Pancreas (tissue), 10 donors: ENCODE measurements around the gene FEM1B. TPM values are rescaled to one million over a fixed set of nuclear protein-coding genes. Genes with fewer than 3 reads are reported as not detected.

Experiments used
- ATAC-seq, 4 donors: fragments of 200-7000 bp; cut with Tn5 transposase; one replicate each; pipeline versions ENCODE4 v1.8.0 to v1.9.1; 2020; ENCODE audit warnings: mild to moderate bottlenecking in 4 of 4, moderate library complexity in 4 of 4
- DNase-seq, 6 donors: peaks; one replicate each; pipeline ENCODE4 v3.0.0-alpha.2; 2020
- FAIRE-seq: peaks from 2 replicates; lab custom pipeline; 2012; peaks lifted over from hg19 to GRCh38; lab: Jason Lieb, UNC
- H3K27ac ChIP-seq, 4 donors: fragments of 200-600 bp; sonication (generic); 1 replicate in 3 of 4; 2 replicates in 1 of 4; pipeline versions ENCODE4 v1.5.0 to v1.8.0; 2020
- H3K27me3 ChIP-seq, 4 donors: fragments of 200-600 bp; one replicate each; pipeline ENCODE4 v1.8.0; 2021
- H3K36me3 ChIP-seq, 3 donors: fragments of 200-600 bp; sonication (generic) in 1 of 3; one replicate each; pipeline versions ENCODE4 v1.5.0 to v1.8.0; 2020 to 2021
- H3K4me1 ChIP-seq, 3 donors: fragments of 200-600 bp; one replicate each; pipeline ENCODE4 v1.8.0; 2021
- H3K4me3 ChIP-seq, 4 donors: fragments of 200-600 bp; sonication (generic) in 2 of 4; one replicate each; pipeline versions ENCODE4 v1.5.0 to v1.8.0; 2020 to 2021
- H3K9me3 ChIP-seq, 4 donors: fragments of 200-600 bp; one replicate each; pipeline ENCODE4 v1.8.0; 2021
- CTCF ChIP-seq, 4 donors: fragments of 200-600 bp; sonication (generic) in 3 of 4; IDR thresholded peaks; one replicate each; pipeline versions ENCODE4 v1.5.0 to v1.8.0; 2021; ENCODE audit warnings: antibody characterized with exemption in 4 of 4
- WGBS, 2 donors: extraction: QIAGEN DNeasy Blood & Tissue Kit; methylation state at CpG; one replicate each; pipeline ENCODE4 v1.1.7; 2013; 5-methylcytosine and 5-hydroxymethylcytosine counted together
- intact Hi-C, 3 donors: fragments of 100-400 bp; cut with DNase I; formaldehyde crosslinking; loops; one replicate each; pipeline versions ENCODE4 v1.11.1 to v1.14.2; 2022
- polyA plus RNA-seq, 2 donors: library from polyadenylated mRNA; stranded (reverse); fragments of 200-250 nt; gene quantifications; one replicate each; pipeline ENCODE4 v1.2.3, GENCODE V29; 2013
- total RNA-seq, 6 donors: library from RNA; stranded (reverse); fragmentation: NEBNext Ultra II Directional in 4 of 6; extraction: Animal tissue kit (Norgen Biotek cat#: 25700) in 4 of 6; gene quantifications; one replicate each; pipeline versions ENCODE4 v1.2.1 to v1.2.4, GENCODE V29; 2021 to 2023
- donor health status: healthy with polysubstance abuse.
- donor health status: DM: no; HTN: no; CAD: no; lungs with moderate emphysema.
- donor health status: DM: no; HTN: no; CAD: no.
- donor health status: control.
- donor health status: control.
- donor health status: Bipolar disorder and iron deficiency.
- donor health status: DM: yes; HTN: yes; CAD: no.
- donor health status: DM: no; HTN: no; CAD: no.
- donor health status: DM: no; HTN: no; CAD: no.
- donor health status: DM: yes; HTN: yes; CAD: no.

Gene FEM1B
- total and polyA plus RNA-seq, 8 donors, result 3.5 to 25.4 (median 13.6) TPM

- no peak for FAIRE-seq
- intact Hi-C loops, result loop anchor here in 1 of 3 donors (10.0 kb wide), 1 partner anchor 76 kb away; no protein-coding TSS in a partner anchor
- 75 to 76% methylated on average over 3 of the region's 3 CpGs for WGBS, 2 donors
These were observed 31.5 kb downstream of the FEM1B start for GRCh38 chr15:68309024-68309423.

GRCh38 chr15:68310178-68310803 lies 32.7 kb downstream of the FEM1B start:
- intact Hi-C loops, result no loop called here
- DNase-seq (peak in 5 of 6 donors; percentile 52 to 88 (median 72)), ATAC-seq (peak; percentile 68 to 86 (median 82)), FAIRE-seq (no peak)
- Histone ChIP-seq H3K27ac (peak overlapping the region; percentile 26 to 62 (median 46)), H3K27me3 (no peaks in the 10 kb centered on the region), H3K36me3 (no peaks in the 10 kb centered on the region), H3K4me3 (no peak overlapping the region), H3K4me1 (peaks cover 5 to 12% (median 7%) of the 10 kb centered on the region in 3 donors), H3K9me3 (no peaks in the 10 kb centered on the region)
- 27 to 29% methylated on average over 7 of the region's 7 CpGs for WGBS, 2 donors
- TF ChIP-seq CTCF (IDR thresholded peaks at IDR 0.05), result no peak

More at GRCh38 chr15:68309024-68309423, 31.5 kb downstream of the FEM1B start:
- no peaks in the 10 kb centered on the region for H3K27me3 ChIP-seq
- DNase-seq (no peak), ATAC-seq (no peak)
- no peak for TF ChIP-seq CTCF (IDR thresholded peaks at IDR 0.05)
- H3K36me3 ChIP-seq, result no peaks in the 10 kb centered on the region
- H3K27ac ChIP-seq, result no peak overlapping the region
- H3K4me3 ChIP-seq, result no peak overlapping the region
- H3K9me3 ChIP-seq, result no peaks in the 10 kb centered on the region
- peaks cover 5 to 12% (median 7%) of the 10 kb centered on the region in 3 donors for H3K4me1 ChIP-seq

- Histone ChIP-seq H3K9me3 (no peaks in the 10 kb centered on the region), H3K4me1 (peaks cover 5 to 12% (median 7%) of the 10 kb centered on the region in 3 donors), H3K27ac (peak overlapping the region; percentile 26 to 62 (median 46)), H3K36me3 (no peaks in the 10 kb centered on the region), H3K27me3 (no peaks in the 10 kb centered on the region), H3K4me3 (no peak overlapping the region)
- no peak for TF ChIP-seq CTCF (IDR thresholded peaks at IDR 0.05)
- FAIRE-seq (no peak), ATAC-seq (peak in 3 of 4 donors; percentile 3 to 7 (median 4)), DNase-seq (peak in 1 of 6 donors; percentile 53)
- 65 to 71% methylated on average over 22 of the region's 22 CpGs for WGBS, 2 donors
- intact Hi-C loops, result no loop called here
These were observed 33.4 kb downstream of the FEM1B start for GRCh38 chr15:68310804-68311463.

GRCh38 chr15:68311464-68311835 lies 33.9 kb downstream of the FEM1B start:
- Histone ChIP-seq H3K27me3 (no peaks in the 10 kb centered on the region), H3K27ac (no peak overlapping the region), H3K9me3 (no peaks in the 10 kb centered on the region), H3K4me1 (peaks cover 5 to 12% (median 7%) of the 10 kb centered on the region in 3 donors), H3K4me3 (no peak overlapping the region), H3K36me3 (no peaks in the 10 kb centered on the region)
- no peak for TF ChIP-seq CTCF (IDR thresholded peaks at IDR 0.05)
- WGBS, 2 donors, result 95 to 100% methylated on average over 3 of the region's 3 CpGs
- ATAC-seq (no peak), DNase-seq (no peak), FAIRE-seq (no peak)
- intact Hi-C loops, result no loop called here
